Stimulated activated CD8-positive, alpha-beta memory T cell treated with anti-CD3 and anti-CD28 coated beads, Interleukin-4, amount 100 ng/mL, for 4 hours (primary cell): ENCODE data around the gene VPS16.
A peak's percentile ranks its signal among the peaks of the same experiment; 100 is the strongest.

Experiments
- DNase-seq, 2 donors: peaks; one replicate each; pipeline ENCODE4 v3.0.0-alpha.2; 2020; ENCODE audit warnings: low read depth in 2 of 2, low spot score in 1 of 2

Gene VPS16

GRCh38 chr20:2834401-2835110, 6.0 kb upstream of the VPS16 start:
- no peak for DNase-seq

DNA sequence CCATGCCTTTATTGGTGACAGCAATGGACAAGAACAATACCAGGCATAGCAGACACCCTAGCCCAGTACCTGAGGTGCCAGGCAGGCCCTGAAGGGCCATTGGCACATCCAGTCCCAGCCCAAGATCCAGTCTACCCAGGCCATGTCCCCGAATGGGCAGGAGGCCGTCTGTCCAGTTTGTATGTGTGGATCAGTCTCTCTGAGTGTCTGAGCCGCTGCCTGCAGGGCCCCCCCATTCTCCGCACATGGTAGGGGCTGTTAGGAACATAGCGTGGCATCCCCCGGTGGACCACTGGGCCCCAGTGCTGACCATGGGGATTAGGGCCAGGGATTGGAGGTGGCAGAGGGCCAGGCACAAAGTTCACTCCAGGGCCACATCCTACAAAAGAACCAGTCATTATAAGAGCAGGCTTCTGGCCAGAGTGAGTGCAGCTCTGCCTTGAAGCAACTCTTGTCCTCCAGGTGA, 5.2 kb upstream of the VPS16 start:
- no peak for DNase-seq

- no peak for DNase-seq
Measured at GRCh38 chr20:2836035-2836434, 4.5 kb upstream of the VPS16 start.

DNA sequence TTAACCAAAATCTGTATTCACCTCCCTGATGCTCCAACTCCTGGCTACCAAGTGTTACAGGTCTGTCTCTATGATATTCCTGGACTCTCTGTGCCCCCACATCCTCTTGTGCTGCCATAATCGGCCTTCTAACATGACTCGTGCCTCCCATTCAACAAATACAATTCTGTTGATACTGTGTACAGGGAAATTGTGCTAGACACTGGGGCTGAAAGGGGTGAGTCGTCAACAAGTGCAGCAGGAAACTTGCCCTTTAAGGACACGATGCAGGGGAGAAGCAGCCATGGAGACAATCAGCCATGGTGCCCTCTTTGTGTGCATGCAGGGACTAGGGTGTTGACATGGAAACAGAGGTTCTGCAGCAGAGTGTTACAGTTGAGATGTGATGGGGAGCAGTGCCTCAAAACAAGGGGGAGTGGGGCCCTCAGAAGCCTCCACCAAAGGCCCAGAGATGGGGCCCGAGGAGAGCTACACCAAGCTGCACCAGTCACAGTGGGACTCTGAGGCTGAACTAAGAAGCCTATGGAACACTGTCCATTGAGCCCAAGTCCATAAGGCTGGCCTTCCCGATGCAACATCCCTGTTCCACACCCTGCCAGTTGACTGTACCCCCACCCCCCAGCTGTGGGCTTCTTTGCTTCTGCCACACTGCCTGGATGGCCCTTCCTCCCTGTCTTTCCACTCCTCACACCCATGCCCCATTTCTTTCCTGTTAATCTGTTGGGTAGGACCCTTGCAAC, 3.2 kb upstream of the VPS16 start:
- DNase-seq, result no peak

- DNase-seq, result no peak
Measured at GRCh38 chr20:2838170-2838797, 2.3 kb upstream of the VPS16 start.

GRCh38 chr20:2838847-2839671, 1.5 kb upstream of the VPS16 start:
- DNase-seq, result no peak

DNA sequence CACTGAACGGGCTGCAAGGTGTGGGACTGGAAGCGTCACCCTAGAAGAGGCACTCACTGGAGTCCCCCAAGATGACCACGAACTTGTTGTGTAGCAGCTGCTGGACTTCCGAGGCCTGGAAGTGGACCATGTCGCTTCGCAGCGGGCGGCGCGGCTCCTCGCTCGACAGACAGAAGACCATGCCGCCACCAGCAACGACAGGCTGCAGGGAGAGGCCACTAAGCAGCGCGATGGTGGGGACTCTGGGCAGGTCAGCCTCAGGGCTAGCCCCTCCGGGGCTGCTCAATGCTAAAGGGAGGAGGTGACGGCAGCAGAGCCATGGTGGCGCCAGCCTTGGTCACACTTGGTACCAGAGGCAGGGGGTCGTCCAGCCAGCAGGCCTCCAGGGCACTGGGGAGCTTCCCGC, 810 bp upstream of the VPS16 start:
- DNase-seq, result no peak

DNA sequence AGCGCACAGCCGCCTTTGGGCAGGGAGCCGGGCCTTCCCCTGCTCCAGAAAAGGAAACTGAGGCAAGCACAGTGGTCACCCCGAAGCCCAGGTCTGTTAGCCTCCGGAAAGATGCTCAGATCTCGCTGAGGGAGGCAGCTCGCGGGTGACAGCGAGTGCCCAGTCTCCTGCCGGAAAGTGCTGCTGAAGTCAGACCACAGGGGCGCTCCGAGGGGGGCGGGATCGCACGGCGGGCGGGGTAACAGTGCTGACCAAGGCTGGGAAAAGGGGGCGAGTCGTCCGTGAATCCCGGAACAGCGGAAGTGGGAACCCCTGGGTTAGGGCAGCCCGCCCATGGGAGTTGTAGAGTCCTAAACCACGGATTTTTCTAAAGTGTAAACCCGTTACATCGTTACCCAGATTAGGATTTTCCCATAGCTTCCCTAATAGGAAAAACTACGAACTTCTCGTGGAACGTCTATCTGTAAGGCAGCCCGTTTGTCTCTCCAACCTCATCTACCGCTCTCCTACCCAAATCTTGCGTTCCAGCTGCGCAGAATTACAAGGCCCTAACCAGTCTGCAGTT, 504 bp downstream of the VPS16 start:
- DNase-seq, result no peak

GRCh38 chr20:2845607-2846006, 5.1 kb downstream of the VPS16 start:
- no peak for DNase-seq

DNA sequence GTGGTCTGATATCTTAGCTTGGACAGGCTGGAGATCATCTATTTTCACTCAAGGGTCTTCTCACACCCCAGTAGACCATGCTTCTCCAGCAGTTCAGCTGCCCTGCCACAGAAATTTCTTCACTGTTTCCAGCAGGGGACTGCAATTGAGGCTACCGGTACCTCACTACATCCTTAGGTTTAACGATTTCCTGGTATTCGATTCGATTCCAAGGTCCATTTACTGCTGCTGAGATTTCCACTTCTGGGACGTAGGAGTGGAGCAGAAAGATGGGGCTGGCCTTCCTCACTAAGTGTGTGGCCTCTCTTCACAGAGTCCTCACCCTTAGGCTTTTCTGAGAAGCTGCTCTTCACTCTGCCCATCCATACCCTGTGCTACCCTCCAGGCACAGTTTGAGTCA, 6.2 kb downstream of the VPS16 start:
- DNase-seq, result no peak

GRCh38 chr20:2847802-2848201, 7.3 kb downstream of the VPS16 start:
- DNase-seq, result no peak

- DNase-seq, result no peak
Measured at GRCh38 chr20:2849529-2849928, 9.0 kb downstream of the VPS16 start.

GRCh38 chr20:2851086-2851485, 10.5 kb downstream of the VPS16 start:
- no peak for DNase-seq

DNA sequence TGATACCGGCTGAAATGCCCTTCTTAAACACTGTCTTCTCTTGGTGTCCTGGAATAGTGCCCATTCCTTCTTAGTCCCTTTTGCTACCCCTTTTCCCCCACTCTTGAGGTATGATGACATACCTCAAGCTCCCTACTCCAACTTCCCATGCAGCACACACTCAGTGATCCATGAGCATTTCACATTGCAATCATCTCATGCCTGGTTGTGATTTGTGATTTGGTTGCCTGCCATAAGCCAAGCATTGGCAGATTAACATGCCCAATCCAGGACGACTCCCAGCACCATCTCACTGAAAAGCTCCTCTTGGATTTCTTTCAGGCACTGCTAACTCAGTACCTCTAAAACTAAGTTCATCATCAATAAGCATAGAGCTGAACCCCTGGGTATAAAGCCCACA, 18.0 kb downstream of the VPS16 start:
- DNase-seq, result no peak

GRCh38 chr20:2859330-2860121, 19.0 kb downstream of the VPS16 start:
- no peak for DNase-seq

DNA sequence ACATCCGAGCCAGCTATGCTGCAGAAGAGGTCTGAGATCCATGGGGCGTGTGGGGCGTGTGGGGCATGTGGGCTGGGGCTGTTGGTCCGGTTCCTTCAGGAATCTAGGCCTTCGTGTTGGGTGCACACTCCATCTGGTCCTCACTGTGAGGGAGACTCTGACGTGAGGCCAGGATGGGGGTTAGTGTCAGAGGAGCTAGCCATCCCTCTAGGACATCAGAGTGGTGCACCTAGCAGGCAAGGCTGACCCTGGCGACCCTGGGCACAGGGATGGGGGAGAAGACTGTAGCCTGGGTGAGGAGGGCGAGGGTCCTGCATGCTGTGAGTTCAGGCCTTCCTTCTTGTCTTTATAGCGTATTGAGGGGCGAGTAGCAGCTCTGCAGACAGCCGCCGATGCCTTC, 24.1 kb downstream of the VPS16 start:
- no peak for DNase-seq

- DNase-seq, result no peak
Measured at GRCh38 chr20:2865101-2865500, 24.6 kb downstream of the VPS16 start.

DNA sequence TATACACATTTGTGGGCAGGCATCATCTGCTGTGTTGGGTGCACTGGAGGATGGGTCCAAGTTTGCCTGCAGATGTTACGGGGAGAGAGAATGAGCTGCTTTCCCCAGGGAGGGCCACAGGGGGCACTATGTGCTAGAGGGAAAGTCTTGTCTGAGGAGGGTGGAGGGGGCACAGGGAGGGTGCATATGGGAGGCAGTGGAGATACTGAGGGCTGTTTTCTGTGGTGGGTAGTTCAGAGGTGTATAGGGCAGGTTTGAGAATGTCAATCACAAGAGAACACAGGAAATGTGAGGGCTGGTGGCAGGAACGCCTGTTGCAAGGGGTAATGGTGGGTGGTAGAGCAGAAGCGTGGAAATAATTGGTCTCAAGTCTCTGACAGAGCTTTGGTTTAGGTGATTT, 25.1 kb downstream of the VPS16 start:
- peak; percentile 29 to 41 for DNase-seq

- no peak for DNase-seq
Measured at GRCh38 chr20:2866236-2866635, 25.7 kb downstream of the VPS16 start.
